HepG2 (cell line): ENCODE results near the gene AAMP. TPM values are rescaled to one million over a fixed set of nuclear protein-coding genes. Genes with fewer than 3 reads are reported as not detected.

ENCODE experiments used
- E2F1 ChIP-seq: sonication (generic); formaldehyde crosslinking; IDR thresholded peaks from 2 replicates; pipeline ENCODE4 v1.5.0; 2020; ENCODE audit warnings: missing genetic modification reagents
- ELK4 ChIP-seq: sonication (generic); formaldehyde crosslinking; IDR thresholded peaks from 2 replicates; pipeline ENCODE4 v1.9.0; 2021; ENCODE audit warnings: missing genetic modification reagents, borderline replicate concordance
- GRHL1 ChIP-seq: sonication (generic); formaldehyde crosslinking; conservative IDR thresholded peaks from 2 replicates; pipeline ENCODE4 v1.8.0; 2022; ENCODE audit warnings: missing genetic modification reagents
- HOXA5 ChIP-seq: sonication (generic); formaldehyde crosslinking; IDR thresholded peaks from 2 replicates; pipeline ENCODE4 v1.4.0; 2020; ENCODE audit warnings: missing genetic modification reagents
- KDM2A ChIP-seq: sonication (generic); formaldehyde crosslinking; IDR thresholded peaks from 2 replicates; pipeline ENCODE4 v1.4.0; 2020; ENCODE audit warnings: low read depth, missing genetic modification reagents, borderline replicate concordance
- MED1 ChIP-seq: sonication (generic); formaldehyde crosslinking; IDR thresholded peaks from 2 replicates; pipeline ENCODE4 v1.4.0; 2020; ENCODE audit warnings: missing genetic modification reagents
- NCOR1 ChIP-seq: fragments of 200-600 bp; sonication (generic); IDR thresholded peaks from 2 replicates; pipeline ENCODE4 v1.7.0; 2017; ENCODE audit warnings: antibody characterized with exemption, low read length, borderline replicate concordance
- NR2F2 ChIP-seq: IDR thresholded peaks from 2 replicates; pipeline ENCODE4 v1.6.1; 2012; ENCODE audit warnings: low read depth, inconsistent platforms, borderline replicate concordance
- NR2F6 ChIP-seq, 2 experiments: IDR thresholded peaks; 2 replicates each; pipeline ENCODE4 v1.6.1; 2016; ENCODE audit warnings: antibody characterized with exemption in 1 of 2, mild to moderate bottlenecking in 1 of 2
- POGK ChIP-seq: sonication (generic); formaldehyde crosslinking; conservative IDR thresholded peaks from 2 replicates; pipeline ENCODE4 v1.8.0; 2022; ENCODE audit warnings: mild to moderate bottlenecking, moderate library complexity, missing genetic modification reagents
- REL ChIP-seq: sonication (generic); formaldehyde crosslinking; conservative IDR thresholded peaks from 2 replicates; pipeline ENCODE4 v1.8.0; 2022; ENCODE audit warnings: mild to moderate bottlenecking, missing genetic modification reagents, moderate library complexity
- STAT6 ChIP-seq: sonication (generic); formaldehyde crosslinking; IDR thresholded peaks from 2 replicates; pipeline ENCODE4 v1.4.0; 2020; ENCODE audit warnings: missing genetic modification reagents, mild to moderate bottlenecking, borderline replicate concordance
- TRAFD1 ChIP-seq: sonication (generic); formaldehyde crosslinking; IDR thresholded peaks from 2 replicates; pipeline ENCODE4 v1.5.1; 2020; ENCODE audit warnings: missing genetic modification reagents, mild to moderate bottlenecking, borderline replicate concordance
- U2AF2 ChIP-seq: fragments of 200-400 bp; formaldehyde crosslinking; IDR thresholded peaks from 2 replicates; pipeline ENCODE4 v1.6.1; 2017; ENCODE audit warnings: low read depth, mild to moderate bottlenecking, low read length
- ZNF335 ChIP-seq: sonication (generic); formaldehyde crosslinking; IDR thresholded peaks from 2 replicates; pipeline ENCODE4 v1.4.0; 2020; ENCODE audit warnings: missing genetic modification reagents
- ZNF556 ChIP-seq: sonication (generic); formaldehyde crosslinking; IDR thresholded peaks from 2 replicates; pipeline ENCODE4 v1.4.0; 2020; ENCODE audit warnings: mild to moderate bottlenecking, missing genetic modification reagents, borderline replicate concordance
- ZNF781 ChIP-seq: sonication (generic); formaldehyde crosslinking; IDR thresholded peaks from 2 replicates; pipeline ENCODE4 v1.5.1; 2020; ENCODE audit warnings: borderline replicate concordance, mild to moderate bottlenecking, missing genetic modification reagents; ENCODE audit errors: not compliant biosample characterization
- polyA plus RNA-seq, 8 experiments: library from polyadenylated mRNA; depleted of rRNA in 3 of 8; stranded (reverse) in 7 of 8; unstranded in 1 of 8; fragments of >200 nt; fragmentation: Illumina TruSeq in 4 of 8; extraction: Trizol in 4 of 8; gene quantifications; 2 replicates each; pipeline versions ENCODE4 v1.2.1 to v1.2.3, GENCODE V29; 2011 to 2016; ENCODE audit warnings: low read depth in 4 of 8, missing spikeins in 1 of 8, mixed read lengths in 1 of 8; ENCODE audit not compliant: insufficient read depth in 1 of 8
- total RNA-seq, 5 experiments: library from RNA; depleted of rRNA; stranded (reverse); fragments of >200 nt; fragmentation: Illumina TruSeq; extraction: Trizol; gene quantifications; 2 replicates each; pipeline ENCODE4 v1.2.3, GENCODE V29; 2016; ENCODE audit warnings: low read depth in 1 of 5

AAMP gene
- total and polyA plus RNA-seq, 2 of the 13 experiments (the other 11 are each of a cell fraction or from before 2014, with no cell fraction given), result 110 to 186 TPM

GRCh38 chr2:218286570-218287459, 16.9 kb upstream of the AAMP start (continued):
- TF ChIP-seq POGK (CRISPR knock-in tag) (no peak), ZNF335 (CRISPR knock-in tag) (no peak), GRHL1 (CRISPR knock-in tag) (no peak), STAT6 (CRISPR knock-in tag) (no peak), ZNF781 (no peak), ZNF556 (CRISPR knock-in tag) (peak; percentile 17; the same call in 1 of the 2 replicates), HOXA5 (no peak), NR2F2 (no peak), NR2F6 (IDR thresholded peaks at IDR 0.05) (peak; percentile 50), NR2F6 (CRISPR knock-in tag; IDR thresholded peaks at IDR 0.05) (no peak), MED1 (CRISPR knock-in tag) (no peak), E2F1 (no peak), NCOR1 (peak; percentile 85), REL (no peak), KDM2A (CRISPR knock-in tag) (no peak), ELK4 (CRISPR knock-in tag) (no peak), U2AF2 (no peak), TRAFD1 (CRISPR knock-in tag) (no peak)
